GM19468 (cell line): ENCODE measurements around the gene TAF13.
"Not testable (repeated sequence)": the region's sequence is repeated elsewhere in the genome, so short reads cannot be mapped to it uniquely, and the experiment has no call there.

ENCODE experiments used
- ATAC-seq: cut with Tn5 transposase; IDR thresholded peaks from one replicate; pipeline ENCODE4 v1.9.1; 2021; ENCODE audit warnings: mild to moderate bottlenecking, moderate library complexity, moderate number of reproducible peaks; ENCODE audit not compliant: unreplicated experiment; ENCODE audit errors: extremely low read depth

Gene TAF13

DNA sequence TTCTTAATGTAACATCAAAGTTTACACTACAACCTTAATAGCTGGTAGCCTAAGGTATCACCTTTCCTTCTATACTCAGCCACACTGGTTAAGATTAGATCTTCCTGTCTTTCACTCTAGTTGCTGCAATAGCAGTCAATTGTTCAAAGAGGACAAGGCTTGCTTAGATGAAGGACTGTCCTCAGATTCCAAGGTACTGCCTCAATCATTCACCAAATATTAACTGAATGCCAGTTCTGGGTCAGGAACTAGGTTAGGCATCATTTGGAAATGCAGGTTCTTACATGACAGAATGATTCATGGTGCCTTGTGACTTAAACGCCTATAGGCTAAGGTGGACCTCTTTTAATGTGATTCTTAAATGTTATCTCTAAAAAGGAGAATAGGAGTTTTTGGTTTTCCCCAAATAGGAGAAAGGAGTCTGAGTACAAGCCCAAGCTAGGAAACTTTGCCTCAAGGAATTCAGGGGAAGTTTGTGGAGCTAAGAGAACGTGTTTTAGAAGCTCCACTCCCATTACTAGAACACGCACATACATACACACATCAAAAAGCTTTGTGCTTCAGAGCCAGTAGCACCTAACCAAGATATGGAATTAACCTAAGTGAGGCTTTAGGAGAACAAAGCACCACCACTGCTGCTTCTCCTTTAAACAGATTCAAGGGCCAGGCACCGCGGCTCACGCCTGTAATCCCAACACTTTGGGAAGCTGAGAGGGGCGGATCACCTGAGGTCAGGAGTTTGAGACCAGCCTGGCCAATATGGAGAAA is 25.4 kb downstream of the TAF13 start:
- no peak for ATAC-seq

DNA sequence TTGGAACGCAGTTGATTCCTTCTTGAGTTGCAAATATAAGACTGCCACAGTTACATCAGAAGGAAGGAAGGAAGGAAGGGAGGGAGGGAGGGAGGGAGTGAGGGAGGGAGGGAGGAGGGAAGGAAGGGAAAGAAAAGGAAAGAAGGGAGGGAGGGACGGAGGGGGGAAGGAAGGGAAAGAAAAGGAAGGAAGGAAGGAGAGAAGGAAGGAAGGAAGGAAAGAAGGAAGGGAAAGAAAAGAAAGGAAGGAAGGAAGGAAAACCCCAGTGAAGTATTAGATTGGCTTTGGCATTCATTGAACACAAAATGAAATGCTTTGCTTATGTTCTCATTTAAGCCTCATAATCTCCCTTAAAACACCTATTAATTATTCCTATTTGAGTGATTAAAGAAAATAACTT is 27.5 kb downstream of the TAF13 start:
- no peak for ATAC-seq

- no peak for ATAC-seq
These were observed 28.5 kb downstream of the TAF13 start for GRCh38 chr1:109047339-109047738.

DNA sequence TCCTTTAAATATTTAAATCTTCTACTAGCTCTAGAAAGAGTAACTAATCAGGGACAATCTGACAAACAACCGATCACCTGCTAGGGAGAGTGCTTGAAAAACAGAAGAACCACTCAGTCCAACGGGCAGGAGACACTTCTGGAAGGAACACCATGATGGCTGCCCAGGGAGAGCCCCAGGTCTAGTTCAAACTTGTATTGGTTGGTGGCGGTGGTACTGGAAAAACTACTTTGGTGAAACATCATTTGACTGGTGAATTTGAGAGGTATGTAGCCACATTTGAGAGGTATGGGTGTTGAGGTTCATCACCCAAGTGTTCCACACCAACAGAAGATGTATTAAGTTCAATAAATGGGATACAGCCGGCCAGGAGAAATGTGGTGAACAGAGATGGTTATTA is 29.1 kb downstream of the TAF13 start:
- no peak for ATAC-seq

GRCh38 chr1:109045595-109045994 is 30.2 kb downstream of the TAF13 start:
- ATAC-seq, result no peak

GRCh38 chr1:109041621-109042468 is 34.0 kb downstream of the TAF13 start, which contains the start of gene WDR47:
Gene WDR47 (minus strand): TSS chr1:109042102. CDS start chr1:109023512, 18,590 bp downstream.
- peak; percentile 93 for ATAC-seq

DNA sequence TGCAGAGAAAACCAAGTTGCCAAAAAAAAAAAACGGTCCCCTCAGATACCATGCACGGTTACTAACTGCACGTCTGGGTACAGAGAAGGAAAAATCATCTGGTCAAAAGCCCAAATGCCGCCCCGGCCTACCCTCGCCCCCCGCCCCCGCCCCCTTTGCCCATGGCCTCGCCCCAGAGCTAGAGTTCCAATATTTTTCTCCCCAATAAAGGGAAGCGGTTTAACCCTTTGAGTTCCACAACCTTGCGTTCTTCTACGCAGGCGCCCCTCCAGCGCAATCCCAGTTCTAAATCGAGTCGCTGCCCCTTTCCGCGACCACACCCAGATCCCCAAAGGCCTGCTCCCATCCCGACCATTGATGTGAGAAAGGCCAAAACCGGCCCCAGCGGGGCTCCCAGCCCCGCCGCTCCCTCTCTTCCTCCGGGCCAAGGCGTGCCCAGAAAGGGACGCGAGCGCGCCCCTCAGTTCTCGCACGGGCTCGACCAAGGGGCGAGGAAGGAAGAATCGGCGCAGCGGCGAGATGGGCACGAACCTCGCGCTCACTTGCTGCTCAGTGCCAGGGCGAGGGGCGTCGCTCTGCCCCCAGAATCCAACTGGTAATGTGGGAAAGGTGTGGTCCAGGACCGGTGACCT is 34.7 kb downstream of the TAF13 start:
- ATAC-seq, result no peak

GRCh38 chr1:109040627-109040988 is 35.2 kb downstream of the TAF13 start:
- ATAC-seq, result no peak

DNA sequence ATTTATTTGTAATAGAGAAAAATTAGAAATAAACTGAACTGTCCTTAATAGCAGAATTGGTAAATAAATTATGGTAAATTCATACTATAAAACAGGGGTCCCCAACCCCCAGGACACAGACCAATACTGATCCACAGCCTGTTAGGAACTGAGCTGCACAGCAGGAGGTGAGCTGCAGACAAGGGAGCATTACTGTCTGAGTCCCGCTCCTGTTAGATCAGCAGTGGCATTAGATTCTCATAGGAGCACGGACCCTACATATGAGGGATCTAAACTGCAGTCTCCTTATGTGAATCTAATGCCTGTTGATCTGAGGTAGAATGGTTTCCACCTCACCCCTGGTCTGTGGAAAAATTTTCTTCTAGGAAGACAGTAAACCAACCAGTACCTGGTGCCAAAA is 41.4 kb downstream of the TAF13 start:
- ATAC-seq, result no peak

DNA sequence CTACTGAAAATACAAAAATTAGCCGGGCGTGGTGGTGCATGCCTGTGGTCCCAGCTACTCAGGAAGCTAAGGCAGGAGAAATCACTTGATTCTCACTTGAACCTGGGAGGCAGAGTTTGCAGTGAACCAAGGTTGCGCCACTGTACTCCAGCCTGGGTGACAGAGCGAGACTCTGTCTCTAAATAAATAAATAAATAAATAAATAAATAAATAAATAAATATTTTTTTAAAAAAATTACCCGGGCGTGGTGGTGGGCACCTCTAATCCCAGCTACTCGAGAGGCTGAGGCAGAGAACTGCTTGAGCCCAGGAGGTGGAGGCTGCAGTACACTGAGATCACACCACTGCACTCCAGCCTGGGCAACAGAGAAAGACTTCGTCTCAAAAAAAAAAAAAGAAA is 46.3 kb downstream of the TAF13 start:
- ATAC-seq, result not testable (repeated sequence)

GRCh38 chr1:109027841-109028240 is 48.0 kb downstream of the TAF13 start:
- no peak for ATAC-seq

DNA sequence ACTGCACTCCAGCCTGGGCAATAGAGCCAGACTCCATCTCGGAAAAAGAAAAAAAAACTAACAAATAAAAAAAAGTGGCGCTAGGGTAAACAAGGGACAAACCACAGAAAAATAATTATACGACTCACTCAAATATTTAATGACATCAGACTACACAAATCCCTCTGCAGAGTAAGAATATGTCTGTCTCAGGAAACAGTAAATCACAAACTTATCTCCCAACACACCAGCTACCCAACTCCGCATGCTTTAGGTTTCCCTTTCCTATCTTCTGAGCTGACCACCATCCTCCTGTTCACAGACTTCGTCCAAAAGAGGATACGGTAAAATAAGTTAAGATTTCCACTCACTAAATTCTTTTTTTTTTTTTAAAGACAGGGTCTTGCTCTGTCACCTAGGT is 50.1 kb downstream of the TAF13 start:
- ATAC-seq, result no peak

DNA sequence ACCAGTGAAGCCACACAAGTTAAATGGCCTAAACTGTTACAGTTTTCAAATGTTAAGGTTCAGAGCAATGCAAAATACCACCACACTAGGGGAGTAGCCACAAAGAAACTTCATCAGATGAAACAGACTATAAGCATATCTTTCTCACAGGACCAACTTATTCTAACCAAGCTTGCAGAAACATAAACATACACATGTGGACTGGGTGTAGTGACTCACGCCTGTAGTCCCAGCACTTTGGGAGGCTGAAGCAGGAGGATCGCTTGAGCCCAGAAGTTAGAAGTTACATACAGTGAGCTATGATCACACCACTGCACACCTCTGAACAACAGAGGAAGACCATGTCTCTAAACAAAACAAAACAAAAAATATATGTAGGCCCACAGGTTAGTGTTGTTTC is 51.2 kb downstream of the TAF13 start:
- no peak for ATAC-seq

- no peak for ATAC-seq
These were observed 55.0 kb downstream of the TAF13 start for GRCh38 chr1:109020693-109021257.

DNA sequence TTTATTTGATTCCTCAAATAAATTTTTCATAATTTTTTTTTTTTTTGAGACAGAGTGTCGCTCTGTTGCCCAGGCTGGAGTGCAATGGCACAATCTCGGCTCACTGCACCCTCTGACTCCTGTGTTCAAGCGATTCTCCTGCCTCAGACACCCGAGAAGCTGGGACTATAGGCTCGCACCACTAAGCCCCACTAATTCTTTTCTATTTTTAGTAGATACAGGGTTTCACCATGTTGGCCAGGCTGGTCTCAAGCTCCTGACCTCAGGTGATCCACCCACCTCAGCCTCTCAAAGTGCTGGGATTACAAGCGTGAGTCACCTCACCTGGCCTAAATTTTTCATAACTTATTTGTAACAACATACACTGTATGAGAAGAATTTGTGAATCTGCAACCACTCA is 58.1 kb downstream of the TAF13 start:
- not testable (repeated sequence) for ATAC-seq

DNA sequence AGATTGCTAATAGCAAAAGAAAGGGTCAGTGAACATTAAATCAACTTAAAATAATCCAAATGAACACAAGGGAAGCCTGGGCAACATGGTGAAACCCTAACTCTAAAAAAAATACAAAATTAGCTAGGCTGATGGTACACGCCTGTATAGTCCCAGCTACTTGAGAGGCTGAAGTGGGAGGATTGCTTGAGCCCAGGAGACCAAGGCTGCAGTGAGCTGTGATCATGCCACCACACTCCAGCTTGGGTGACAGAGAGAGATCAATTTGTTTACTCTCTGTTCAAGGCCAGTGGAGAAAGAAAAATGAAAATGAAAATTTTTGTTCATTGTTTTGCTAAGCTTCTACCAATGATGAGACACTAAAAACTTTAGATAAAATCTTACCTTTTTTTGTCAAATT is 58.7 kb downstream of the TAF13 start:
- ATAC-seq, result no peak
